ENCODE measurements around the gene SYK. TPM values are rescaled to one million over a fixed set of nuclear protein-coding genes. Genes with fewer than 3 reads are reported as not detected.
A peak's percentile ranks its signal among the peaks of the same experiment; 100 is the strongest.

Gene SYK
- total RNA-seq, 4 donors from 2014 or later, result 17.9 to 26.2 (median 23.2) TPM

- no peak for TF ChIP-seq CTCF (IDR thresholded peaks at IDR 0.05)
- no peak for TF ChIP-seq POLR2A (IDR thresholded peaks at IDR 0.05)
- no peak overlapping the region for H3K4me3 ChIP-seq (ENCODE audit: low read depth, poor library complexity, severe bottlenecking)
- WGBS, 2 donors, result 58 to 81% methylated on average over 5 of the region's 5 CpGs
- intact Hi-C loops (cut with DNase I; ENCODE audit: low total_unique reads), result no loop called here
- DNase-seq (ENCODE audit: low spot score in 2 of 2), result peak in 1 of 2 donors; percentile 69
Measured at GRCh38 chr9:90847971-90848370, 46.4 kb downstream of the SYK start.

GRCh38 chr9:90848866-90849265 lies 47.2 kb downstream of the SYK start:
- no peak overlapping the region for H3K4me3 ChIP-seq (ENCODE audit: low read depth, poor library complexity, severe bottlenecking)
- intact Hi-C loops (cut with DNase I; ENCODE audit: low total_unique reads), result no loop called here
- WGBS, 2 donors, result 83 to 90% methylated on average over 8 of the region's 8 CpGs
- TF ChIP-seq CTCF (IDR thresholded peaks at IDR 0.05) (no peak), POLR2A (IDR thresholded peaks at IDR 0.05) (no peak)
- peak in 1 of 2 donors; percentile 70 for DNase-seq (ENCODE audit: low spot score in 2 of 2)

- intact Hi-C loops (cut with DNase I; ENCODE audit: low total_unique reads), result no loop called here
- DNase-seq (ENCODE audit: low spot score in 2 of 2), result peak in 1 of 2 donors; percentile 39
- no peak overlapping the region for H3K4me3 ChIP-seq (ENCODE audit: low read depth, poor library complexity, severe bottlenecking)
- 81 to 86% methylated on average over 5 of the region's 5 CpGs for WGBS, 2 donors
- TF ChIP-seq POLR2A (IDR thresholded peaks at IDR 0.05) (no peak), CTCF (IDR thresholded peaks at IDR 0.05) (no peak)
Measured at GRCh38 chr9:90851444-90851843, 49.8 kb downstream of the SYK start.

GRCh38 chr9:90853945-90854344 lies 52.3 kb downstream of the SYK start:
- intact Hi-C loops (cut with DNase I; ENCODE audit: low total_unique reads), result no loop called here
- peak in 1 of 2 donors; percentile 65 for DNase-seq (ENCODE audit: low spot score in 2 of 2)
- WGBS, 2 donors, result 87 to 93% methylated on average over 10 of the region's 10 CpGs
- H3K4me3 ChIP-seq (ENCODE audit: low read depth, poor library complexity, severe bottlenecking), result no peak overlapping the region
- TF ChIP-seq CTCF (IDR thresholded peaks at IDR 0.05), result no peak
- TF ChIP-seq POLR2A (IDR thresholded peaks at IDR 0.05), result no peak

- WGBS, 2 donors, result 56 to 61% methylated on average over 8 of the region's 8 CpGs
- intact Hi-C loops (cut with DNase I; ENCODE audit: low total_unique reads), result no loop called here
- TF ChIP-seq CTCF (IDR thresholded peaks at IDR 0.05) (no peak), POLR2A (IDR thresholded peaks at IDR 0.05) (no peak)
- DNase-seq (ENCODE audit: low spot score in 2 of 2), result no peak
- no peak overlapping the region for H3K4me3 ChIP-seq (ENCODE audit: low read depth, poor library complexity, severe bottlenecking)
Measured at GRCh38 chr9:90854637-90855175, 53.1 kb downstream of the SYK start.
